Measurements from ENCODE around the gene OR10A6.

- no peak for TF ChIP-seq ZBTB7A (IDR thresholded peaks at IDR 0.05; ENCODE audit: low read depth)
- TF ChIP-seq RAD21 (IDR thresholded peaks at IDR 0.05; ENCODE audit: low read depth): no peak
- no peak for TF ChIP-seq CEBPB (IDR thresholded peaks at IDR 0.05)
- no peak for TF ChIP-seq EP300 (IDR thresholded peaks at IDR 0.05; ENCODE audit: borderline replicate concordance)
Observed at GRCh38 chr11:7894251-7894650, 36.8 kb downstream of the OR10A6 start.
